Dermis blood vessel endothelial cell (primary cell): ENCODE results near the gene CASKIN1. TPM values are rescaled to one million over a fixed set of nuclear protein-coding genes. Genes with fewer than 3 reads are reported as not detected.

Experiments
- DNase-seq: peaks from one replicate; pipeline ENCODE4 v3.0.0; 2010
- total RNA-seq: library from RNA; depleted of rRNA; stranded (reverse); fragments of >200 nt; gene quantifications from 2 replicates; pipeline ENCODE4 v1.2.3, GENCODE V29; 2014

The CASKIN1 gene
- total RNA-seq, 1 donor from 2014 or later = 0.17 TPM

GRCh38 chr16:2190659-2191445, 5.6 kb downstream of the CASKIN1 start:
- no peak for DNase-seq

GRCh38 chr16:2190002-2190658, 6.3 kb downstream of the CASKIN1 start:
- no peak for DNase-seq

- no peak for DNase-seq
These were observed 7.0 kb downstream of the CASKIN1 start for GRCh38 chr16:2189252-2189893.

GRCh38 chr16:2188395-2188794, 8.0 kb downstream of the CASKIN1 start:
- no peak for DNase-seq

- DNase-seq = no peak
These were observed 9.2 kb downstream of the CASKIN1 start for GRCh38 chr16:2187212-2187611.

- DNase-seq = no peak
These were observed 9.9 kb downstream of the CASKIN1 start for GRCh38 chr16:2186505-2186904.

- DNase-seq = no peak
These were observed 10.3 kb downstream of the CASKIN1 start for GRCh38 chr16:2186064-2186463.

- DNase-seq = no peak
These were observed 11.4 kb downstream of the CASKIN1 start for GRCh38 chr16:2184962-2185361.

- no peak for DNase-seq
These were observed 12.1 kb downstream of the CASKIN1 start for GRCh38 chr16:2184346-2184745.

- no peak for DNase-seq
These were observed 12.7 kb downstream of the CASKIN1 start for GRCh38 chr16:2183671-2184070.

GRCh38 chr16:2181952-2182351, 14.5 kb downstream of the CASKIN1 start:
- DNase-seq = no peak

GRCh38 chr16:2180962-2181923, 15.2 kb downstream of the CASKIN1 start:
- no peak for DNase-seq

- DNase-seq = no peak
These were observed 15.9 kb downstream of the CASKIN1 start for GRCh38 chr16:2180461-2180860.

- no peak for DNase-seq
These were observed 16.8 kb downstream of the CASKIN1 start for GRCh38 chr16:2179576-2179975.

- no peak for DNase-seq
These were observed 17.3 kb downstream of the CASKIN1 start for GRCh38 chr16:2179107-2179501.

GRCh38 chr16:2178321-2179106, 17.9 kb downstream of the CASKIN1 start:
- DNase-seq = peak; percentile 74

- no peak for DNase-seq
These were observed 18.8 kb downstream of the CASKIN1 start for GRCh38 chr16:2177561-2177960.

- no peak for DNase-seq
These were observed 19.3 kb downstream of the CASKIN1 start for GRCh38 chr16:2177101-2177500.

GRCh38 chr16:2176047-2176446, 20.4 kb downstream of the CASKIN1 start:
- DNase-seq = no peak

GRCh38 chr16:2175454-2175853, 21.0 kb downstream of the CASKIN1 start:
- DNase-seq = no peak

- no peak for DNase-seq
These were observed 21.8 kb downstream of the CASKIN1 start for GRCh38 chr16:2174396-2175131.
